Astrocyte of the cerebellum (primary cell): ENCODE data around the gene HPS1.

Experiments
- DNase-seq: peaks from one replicate; pipeline ENCODE4 v3.0.0-alpha.2; 2011; ENCODE audit warnings: low read depth
- H3K4me3 ChIP-seq: 2 replicates; pipeline ENCODE4 v1.5.1; 2011; ENCODE audit warnings: mild to moderate bottlenecking, low read depth, low read length, moderate library complexity
- in situ Hi-C: cut with HindIII; loops from 2 replicates; pipeline ENCODE4 v1.10.0; 2017; ENCODE audit warnings: low sequenced_read_pairs
- TF ChIP-seq, protein P1 (sequence below): IDR thresholded peaks from 2 replicates; pipeline ENCODE4 v1.5.1; 2012; ENCODE audit warnings: low read length, low read depth, moderate library complexity, mild to moderate bottlenecking; ENCODE audit errors: missing control alignments

HPS1 gene

GRCh38 chr10:98404571-98405359, 42.0 kb downstream of the HPS1 start:
- in situ Hi-C loops = loop anchor here (5.0 kb wide), 1 partner anchor 97 kb away; no protein-coding TSS in a partner anchor
- DNase-seq = no peak
- TF ChIP-seq, protein P1, sequence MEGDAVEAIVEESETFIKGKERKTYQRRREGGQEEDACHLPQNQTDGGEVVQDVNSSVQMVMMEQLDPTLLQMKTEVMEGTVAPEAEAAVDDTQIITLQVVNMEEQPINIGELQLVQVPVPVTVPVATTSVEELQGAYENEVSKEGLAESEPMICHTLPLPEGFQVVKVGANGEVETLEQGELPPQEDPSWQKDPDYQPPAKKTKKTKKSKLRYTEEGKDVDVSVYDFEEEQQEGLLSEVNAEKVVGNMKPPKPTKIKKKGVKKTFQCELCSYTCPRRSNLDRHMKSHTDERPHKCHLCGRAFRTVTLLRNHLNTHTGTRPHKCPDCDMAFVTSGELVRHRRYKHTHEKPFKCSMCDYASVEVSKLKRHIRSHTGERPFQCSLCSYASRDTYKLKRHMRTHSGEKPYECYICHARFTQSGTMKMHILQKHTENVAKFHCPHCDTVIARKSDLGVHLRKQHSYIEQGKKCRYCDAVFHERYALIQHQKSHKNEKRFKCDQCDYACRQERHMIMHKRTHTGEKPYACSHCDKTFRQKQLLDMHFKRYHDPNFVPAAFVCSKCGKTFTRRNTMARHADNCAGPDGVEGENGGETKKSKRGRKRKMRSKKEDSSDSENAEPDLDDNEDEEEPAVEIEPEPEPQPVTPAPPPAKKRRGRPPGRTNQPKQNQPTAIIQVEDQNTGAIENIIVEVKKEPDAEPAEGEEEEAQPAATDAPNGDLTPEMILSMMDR = no peak
- no peak overlapping the region for H3K4me3 ChIP-seq

DNA sequence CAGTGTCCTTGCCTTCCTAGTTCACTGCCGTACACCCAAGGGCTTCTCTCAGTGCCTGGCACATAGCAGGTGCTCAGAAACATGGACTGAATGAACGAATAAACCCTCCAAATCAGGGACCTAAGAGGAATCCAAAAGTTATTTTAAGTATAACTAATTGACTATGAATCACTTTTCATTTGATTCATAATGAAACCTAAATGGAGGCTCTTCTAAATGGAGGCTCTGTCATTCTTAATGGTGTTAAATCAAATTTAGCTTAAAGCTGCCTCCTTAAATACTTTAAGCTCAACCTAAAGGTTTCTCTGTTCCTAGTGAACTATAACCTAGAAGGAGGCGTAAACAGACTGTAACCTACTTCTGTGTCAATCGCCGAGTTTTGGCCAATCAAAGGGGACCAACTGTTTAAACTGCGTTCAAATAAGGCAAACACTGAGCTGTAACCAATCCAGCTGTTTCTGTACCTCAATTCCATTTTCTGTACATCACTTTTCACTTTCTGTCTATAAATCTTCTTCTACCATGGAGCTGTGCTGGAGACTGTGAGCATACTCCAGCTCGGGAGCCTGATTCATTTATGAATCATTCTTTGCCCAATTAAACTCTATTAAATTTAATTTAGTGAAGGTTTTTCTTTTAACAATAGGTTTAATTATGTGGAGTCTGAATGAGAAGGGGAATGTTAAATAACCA, 42.8 kb downstream of the HPS1 start:
- DNase-seq = no peak
- TF ChIP-seq, protein P1 = no peak
- in situ Hi-C loops = loop anchor here (5.0 kb wide), 1 partner anchor 97 kb away; no protein-coding TSS in a partner anchor
- H3K4me3 ChIP-seq = no peak overlapping the region

- H3K4me3 ChIP-seq = no peak overlapping the region
These were observed 43.6 kb downstream of the HPS1 start for GRCh38 chr10:98402931-98403718.

DNA sequence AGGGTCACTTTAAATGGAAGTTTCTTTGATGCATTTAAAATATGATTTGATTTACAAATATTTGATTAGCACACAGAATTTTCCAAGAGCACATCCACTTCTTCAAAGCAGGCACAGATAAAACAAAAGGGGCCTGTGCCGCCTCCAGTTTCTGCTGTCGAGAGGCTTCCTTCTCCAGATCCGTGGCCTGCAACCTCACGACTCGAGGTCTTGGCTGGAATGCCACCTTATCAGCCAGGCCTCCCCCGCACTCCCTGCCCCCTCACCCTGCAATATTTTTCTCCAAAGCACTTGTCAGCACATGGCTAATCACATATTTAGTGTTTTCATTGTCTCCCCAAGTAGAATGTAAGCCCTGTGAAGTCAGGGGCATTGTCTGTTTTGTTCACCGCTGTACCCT, 44.3 kb downstream of the HPS1 start:
- DNase-seq = no peak
- in situ Hi-C loops = loop anchor here (5.0 kb wide), 1 partner anchor 95 kb away; no protein-coding TSS in a partner anchor
- H3K4me3 ChIP-seq = no peak overlapping the region
- TF ChIP-seq, protein P1 = no peak

More at GRCh38 chr10:98402931-98403718, 43.6 kb downstream of the HPS1 start:
- TF ChIP-seq, protein P1 = no peak
- DNase-seq = no peak
- in situ Hi-C loops = loop anchor here (5.0 kb wide), 1 partner anchor 96 kb away; no protein-coding TSS in a partner anchor

DNA sequence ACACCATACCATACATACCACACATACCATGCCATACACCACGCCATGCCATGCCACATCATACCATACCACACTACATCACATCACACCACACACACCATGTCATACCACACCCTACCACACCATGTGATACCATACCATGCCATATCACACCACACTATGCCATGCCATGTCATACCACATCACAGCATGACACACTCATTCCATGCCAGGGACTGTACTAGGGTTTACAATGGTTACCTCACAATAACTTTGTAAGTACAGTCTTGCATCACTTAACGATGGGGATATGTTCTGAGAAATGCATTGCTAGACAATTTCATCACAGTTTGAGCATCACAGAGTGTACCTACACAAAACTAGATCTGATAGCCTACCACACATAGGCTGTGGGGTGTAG, 46.3 kb downstream of the HPS1 start:
- no peak for DNase-seq
- in situ Hi-C loops = loop anchor here (5.0 kb wide), 1 partner anchor 93 kb away; no protein-coding TSS in a partner anchor
- TF ChIP-seq, protein P1 = no peak
- H3K4me3 ChIP-seq = no peak overlapping the region

- in situ Hi-C loops = loop anchor here (5.0 kb wide), 1 partner anchor 92 kb away; no protein-coding TSS in a partner anchor
- TF ChIP-seq, protein P1 = no peak
- DNase-seq = no peak
- no peak overlapping the region for H3K4me3 ChIP-seq
These were observed 47.0 kb downstream of the HPS1 start for GRCh38 chr10:98399784-98400183.
